GM10248 (cell line): ENCODE results near the gene THG1L.

Source experiments
- CTCF ChIA-PET: fragments of 300-600 bp; sonication (Branson Sonifier 250); formaldehyde crosslinking; extraction: SDS; loops from one replicate; lab custom pipeline; 2021; ENCODE audit warnings: antibody characterized with exemption; lab: Yijun Ruan, JAX
- POLR2A ChIA-PET: fragments of 350-650 bp; sonication (Branson Sonifier 250); formaldehyde crosslinking; extraction: SDS; loops from one replicate; lab custom pipeline; 2020; ENCODE audit warnings: antibody characterized with exemption; lab: Yijun Ruan, JAX
- DNase-seq: peaks from one replicate; pipeline ENCODE4 v3.0.0; 2012; ENCODE audit errors: extremely low spot score
- TF ChIP-seq, protein P1 (sequence below): IDR thresholded peaks from 2 replicates; pipeline ENCODE4 v1.5.1; 2012; ENCODE audit warnings: mild to moderate bottlenecking, low read depth; ENCODE audit errors: extremely low read depth, missing control alignments, control extremely low read depth

Gene THG1L

DNA sequence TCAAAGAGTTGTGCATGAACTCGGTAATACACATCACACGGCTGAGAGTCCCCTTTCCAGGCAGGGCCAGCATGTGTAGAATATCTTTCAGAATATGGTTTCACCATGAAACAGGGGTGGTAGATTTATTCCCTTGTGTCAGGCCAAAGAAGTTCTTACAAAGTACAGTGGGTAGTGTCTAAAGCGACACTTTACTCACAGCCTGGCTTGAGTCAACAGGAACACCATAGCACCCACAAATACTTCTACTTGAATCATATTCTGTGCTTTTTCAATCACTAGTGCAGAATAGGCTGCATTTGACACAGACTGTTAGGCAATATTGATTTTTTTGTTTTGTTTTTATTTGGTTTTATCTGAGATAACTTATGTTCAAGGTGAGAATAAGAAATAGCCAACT lies 24.9 kb downstream of the THG1L start:
- ChIA-PET POLR2A (no interaction called here), CTCF (interaction anchor here (0.8 to 6.0 kb wide), 3 partner anchors 9 to 12 kb away, joined by 3 to 42 read pairs (median 3); partner anchors contain the start of gene LSM11)
- DNase-seq = no peak
- TF ChIP-seq, protein P1, sequence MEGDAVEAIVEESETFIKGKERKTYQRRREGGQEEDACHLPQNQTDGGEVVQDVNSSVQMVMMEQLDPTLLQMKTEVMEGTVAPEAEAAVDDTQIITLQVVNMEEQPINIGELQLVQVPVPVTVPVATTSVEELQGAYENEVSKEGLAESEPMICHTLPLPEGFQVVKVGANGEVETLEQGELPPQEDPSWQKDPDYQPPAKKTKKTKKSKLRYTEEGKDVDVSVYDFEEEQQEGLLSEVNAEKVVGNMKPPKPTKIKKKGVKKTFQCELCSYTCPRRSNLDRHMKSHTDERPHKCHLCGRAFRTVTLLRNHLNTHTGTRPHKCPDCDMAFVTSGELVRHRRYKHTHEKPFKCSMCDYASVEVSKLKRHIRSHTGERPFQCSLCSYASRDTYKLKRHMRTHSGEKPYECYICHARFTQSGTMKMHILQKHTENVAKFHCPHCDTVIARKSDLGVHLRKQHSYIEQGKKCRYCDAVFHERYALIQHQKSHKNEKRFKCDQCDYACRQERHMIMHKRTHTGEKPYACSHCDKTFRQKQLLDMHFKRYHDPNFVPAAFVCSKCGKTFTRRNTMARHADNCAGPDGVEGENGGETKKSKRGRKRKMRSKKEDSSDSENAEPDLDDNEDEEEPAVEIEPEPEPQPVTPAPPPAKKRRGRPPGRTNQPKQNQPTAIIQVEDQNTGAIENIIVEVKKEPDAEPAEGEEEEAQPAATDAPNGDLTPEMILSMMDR = no peak

DNA sequence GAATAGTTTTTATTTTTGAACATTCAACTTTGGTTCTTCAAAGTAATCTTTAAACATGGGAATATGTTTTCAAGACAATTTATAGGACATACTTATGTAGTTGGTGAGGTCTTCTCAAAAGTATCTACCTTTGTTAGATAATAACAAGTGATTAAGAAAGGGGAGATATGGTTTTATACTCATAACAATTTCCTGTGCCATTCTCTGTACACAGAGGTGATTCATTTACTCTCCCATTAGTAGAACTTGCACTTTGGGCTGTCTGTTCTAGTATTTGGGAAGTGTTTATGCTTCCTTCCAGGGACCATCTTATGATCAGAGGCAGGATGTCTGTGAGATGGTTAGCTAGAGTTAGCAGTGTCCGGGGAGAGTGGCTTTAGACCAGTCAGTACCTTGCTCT lies 27.5 kb downstream of the THG1L start:
- no peak for DNase-seq
- TF ChIP-seq, protein P1 = no peak
- CTCF ChIA-PET = interaction anchor here (1.2 to 6.3 kb wide), 7 partner anchors 9 to 237 kb away, joined by 3 to 49 read pairs (median 8); partner anchors contain the start of gene LSM11
- POLR2A ChIA-PET = interaction anchor here (0.6 kb wide), 1 partner anchor 1607 kb away, joined by 3 read pairs; no protein-coding TSS in a partner anchor

DNA sequence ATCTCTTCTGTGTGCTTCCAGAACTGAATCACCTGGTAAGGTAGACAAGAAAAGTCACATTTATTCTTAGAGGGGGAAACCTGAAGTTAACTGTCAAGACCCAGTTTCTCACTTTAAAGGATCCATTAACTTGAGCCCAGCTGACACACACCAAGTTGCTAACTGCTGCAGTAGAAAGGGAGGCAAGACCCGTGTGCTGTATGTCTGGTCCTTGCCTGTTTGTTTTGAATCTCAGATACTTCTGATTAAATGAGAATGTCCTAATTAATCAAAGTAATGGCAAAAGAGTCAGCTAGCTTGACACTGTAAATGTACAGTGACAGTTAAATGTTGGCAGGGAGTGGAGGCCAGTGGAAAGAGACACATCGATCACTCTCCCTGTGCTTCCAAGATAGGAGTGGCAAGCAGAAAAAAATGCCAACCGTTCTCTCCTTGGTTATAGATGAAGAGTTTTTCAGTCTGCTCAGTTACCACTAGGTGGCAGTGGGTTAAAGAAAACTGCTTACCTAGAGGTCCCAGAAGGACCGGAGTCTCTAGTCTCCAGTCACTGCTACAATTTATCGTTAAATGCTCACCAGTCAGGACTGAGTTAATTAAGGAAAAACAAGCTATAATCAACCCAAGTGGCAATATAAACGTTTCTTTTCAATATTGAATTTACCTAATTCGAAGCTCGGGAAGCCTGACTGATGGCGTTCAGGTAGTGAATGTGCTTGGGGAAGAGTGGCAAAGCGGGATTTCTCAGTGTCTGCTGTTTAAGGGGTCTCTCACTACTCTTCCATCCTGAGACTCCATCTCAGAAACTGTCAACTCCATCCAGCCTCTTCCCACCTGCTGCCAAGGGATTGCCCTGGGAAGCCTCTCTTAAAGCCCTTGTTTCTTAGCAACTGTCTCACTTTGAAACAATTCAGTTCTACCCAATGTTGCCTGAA lies 30.7 kb downstream of the THG1L start:
- peak; percentile 66 for DNase-seq
- CTCF ChIA-PET = interaction anchor here (0.7 to 6.5 kb wide), 30 partner anchors 8 to 1371 kb away, joined by 3 to 52 read pairs (median 4); partner anchors contain the start of gene LSM11

DNA sequence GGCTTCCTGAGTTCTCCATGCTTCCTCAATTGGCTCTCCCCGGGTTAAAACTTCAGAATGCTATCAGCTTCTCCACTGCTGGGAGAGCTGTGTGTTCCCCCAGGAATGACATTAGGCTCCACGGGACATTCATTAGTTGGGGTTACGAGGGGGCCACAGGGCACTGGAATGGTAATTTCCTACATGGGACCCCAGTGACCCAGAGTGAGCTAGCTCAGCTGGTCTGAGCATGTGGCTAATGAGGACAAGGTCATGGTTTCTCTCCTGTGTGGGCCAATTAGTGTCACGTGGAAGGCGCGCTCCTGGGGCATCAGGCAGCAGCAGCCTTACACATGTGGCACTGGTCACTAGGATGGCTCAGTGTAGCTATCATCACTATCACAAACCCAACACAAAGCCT lies 33.3 kb downstream of the THG1L start:
- POLR2A ChIA-PET = no interaction called here
- CTCF ChIA-PET = interaction anchor here (1.2 to 6.5 kb wide), 5 partner anchors 11 to 1368 kb away, joined by 3 to 52 read pairs (median 11); partner anchors contain the start of gene LSM11
- TF ChIP-seq, protein P1 = no peak
- no peak for DNase-seq

More for the DNA sequence above, 30.7 kb downstream of the THG1L start:
- POLR2A ChIA-PET = no interaction called here
- TF ChIP-seq, protein P1 = peak; percentile 75

DNA sequence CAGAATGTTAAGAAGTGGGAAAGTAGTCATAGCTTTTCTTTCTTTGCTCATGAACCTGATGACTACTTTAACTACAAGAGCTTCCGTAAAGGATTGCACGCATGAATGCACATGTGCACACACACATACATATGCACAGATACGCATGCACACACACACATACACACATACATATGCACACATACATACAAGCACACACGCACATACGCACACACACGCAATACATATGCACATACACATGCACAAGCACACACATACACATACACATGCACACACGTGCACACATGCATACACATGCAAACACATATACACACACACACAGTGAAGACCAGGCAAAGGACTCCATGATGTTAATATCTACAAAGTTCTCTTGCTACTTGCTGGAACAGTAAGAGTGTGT lies 35.2 kb downstream of the THG1L start:
- POLR2A ChIA-PET = no interaction called here
- CTCF ChIA-PET = interaction anchor here (1.2 to 1.3 kb wide), 3 partner anchors 11 to 182 kb away, joined by 3 read pairs; no protein-coding TSS in a partner anchor
- no peak for DNase-seq

DNA sequence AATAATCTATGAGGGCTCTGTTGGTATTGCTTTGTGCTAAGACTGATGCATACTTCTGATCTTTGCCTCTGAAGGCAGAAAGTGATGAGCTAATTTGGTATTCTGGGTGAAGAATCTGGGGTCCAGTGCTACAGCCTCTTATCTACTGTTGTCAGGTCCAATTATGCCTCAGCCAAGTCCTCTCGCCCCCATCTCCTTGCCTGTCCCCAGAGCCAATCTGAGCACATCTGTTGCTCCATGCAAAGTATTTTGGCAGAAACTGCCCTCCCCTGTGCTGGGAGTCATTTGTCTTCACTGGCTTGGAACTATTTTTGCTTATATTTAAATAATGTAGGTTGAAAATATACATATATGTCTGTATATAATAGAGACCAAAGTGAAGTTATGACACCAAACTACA lies 35.7 kb downstream of the THG1L start:
- POLR2A ChIA-PET = no interaction called here
- CTCF ChIA-PET = interaction anchor here (1.2 to 2.9 kb wide), 5 partner anchors 8 to 181 kb away, joined by 3 to 8 read pairs (median 3); no protein-coding TSS in a partner anchor
- DNase-seq = no peak
- TF ChIP-seq, protein P1 = no peak

More for the DNA sequence above, 35.2 kb downstream of the THG1L start:
- TF ChIP-seq, protein P1 = no peak
